Liver (tissue), 9 donors: ENCODE measurements around the gene PITRM1. TPM values are rescaled to one million over a fixed set of nuclear protein-coding genes. Genes with fewer than 3 reads are reported as not detected.

Experiments used
- DNase-seq: peaks from one replicate; pipeline ENCODE4 v3.0.0-alpha.2; 2017; ENCODE audit warnings: low spot score
- H3K27ac ChIP-seq, 2 donors: one replicate each; pipeline ENCODE4 v1.7.0; 2013; ENCODE audit warnings: inconsistent platforms in 2 of 2, low read length in 2 of 2, control low read depth in 1 of 2, low read depth in 1 of 2, mild to moderate bottlenecking in 1 of 2
- H3K27me3 ChIP-seq, 4 donors: one replicate each; pipeline versions ENCODE4 v1.6.1 to v1.7.0; 2013; ENCODE audit warnings: low read length in 3 of 4, inconsistent platforms in 1 of 4, mild to moderate bottlenecking in 1 of 4, moderate library complexity in 1 of 4; ENCODE audit not compliant: control insufficient read depth in 4 of 4, insufficient read depth in 4 of 4
- H3K36me3 ChIP-seq, 4 donors: one replicate each; pipeline versions ENCODE4 v1.6.1 to v1.7.0; 2013; ENCODE audit warnings: low read length in 3 of 4, mild to moderate bottlenecking in 3 of 4, low read depth in 1 of 4, moderate library complexity in 1 of 4; ENCODE audit not compliant: control insufficient read depth in 4 of 4, insufficient read depth in 3 of 4
- H3K4me1 ChIP-seq, 4 donors: one replicate each; pipeline versions ENCODE4 v1.6.1 to v1.7.0; 2013; ENCODE audit warnings: low read length in 3 of 4, mild to moderate bottlenecking in 3 of 4, moderate library complexity in 1 of 4; ENCODE audit not compliant: control insufficient read depth in 4 of 4, insufficient read depth in 4 of 4
- H3K4me3 ChIP-seq, 3 donors: one replicate each; pipeline versions ENCODE4 v1.6.1 to v1.7.0; 2013; ENCODE audit warnings: low read length in 3 of 3, control low read depth in 1 of 3, low read depth in 1 of 3, mild to moderate bottlenecking in 1 of 3
- H3K9ac ChIP-seq, 2 donors: one replicate each; pipeline ENCODE4 v1.7.0; 2013; ENCODE audit warnings: low read length in 2 of 2, mild to moderate bottlenecking in 2 of 2, moderate library complexity in 2 of 2, control low read depth in 1 of 2, low read depth in 1 of 2
- H3K9me3 ChIP-seq, 4 donors: one replicate each; pipeline versions ENCODE4 v1.6.1 to v1.7.0; 2013; ENCODE audit warnings: low read length in 3 of 4; ENCODE audit not compliant: control insufficient read depth in 4 of 4
- ATF3 ChIP-seq: IDR thresholded peaks from 2 replicates; pipeline ENCODE4 v1.6.1; 2016; ENCODE audit warnings: antibody characterized with exemption
- EGR1 ChIP-seq, 2 donors: IDR thresholded peaks; 2 replicates each; pipeline ENCODE4 v1.6.1; 2016 to 2018; ENCODE audit warnings: antibody characterized with exemption in 2 of 2, low read depth in 2 of 2
- FOXA1 ChIP-seq: IDR thresholded peaks from 2 replicates; pipeline ENCODE4 v1.6.1; 2016; ENCODE audit warnings: antibody characterized with exemption
- GABPA ChIP-seq, 2 donors: IDR thresholded peaks in 1 of 2; conservative IDR thresholded peaks in 1 of 2; 2 replicates each; pipeline ENCODE4 v1.6.1; 2016; ENCODE audit warnings: antibody characterized with exemption in 2 of 2, mild to moderate bottlenecking in 1 of 2, moderate library complexity in 1 of 2
- HNF4G ChIP-seq: IDR thresholded peaks from 2 replicates; pipeline ENCODE4 v1.6.1; 2016; ENCODE audit warnings: antibody characterized with exemption
- JUND ChIP-seq, 2 donors: IDR thresholded peaks; 2 replicates each; pipeline ENCODE4 v1.6.1; 2016; ENCODE audit warnings: antibody characterized with exemption in 2 of 2
- MAX ChIP-seq: IDR thresholded peaks from 2 replicates; pipeline ENCODE4 v1.6.1; 2016; ENCODE audit warnings: antibody characterized with exemption
- NR2F2 ChIP-seq: IDR thresholded peaks from 2 replicates; pipeline ENCODE4 v1.6.1; 2016; ENCODE audit warnings: antibody characterized with exemption
- RAD21 ChIP-seq, 2 donors: IDR thresholded peaks; 2 replicates each; pipeline ENCODE4 v1.6.1; 2016; ENCODE audit warnings: antibody characterized with exemption in 2 of 2, mild to moderate bottlenecking in 2 of 2
- REST ChIP-seq: IDR thresholded peaks from 2 replicates; pipeline ENCODE4 v1.6.1; 2016; ENCODE audit warnings: antibody characterized with exemption, mild to moderate bottlenecking
- RXRA ChIP-seq, 2 donors: IDR thresholded peaks; 2 replicates each; pipeline ENCODE4 v1.6.1; 2017 to 2018; ENCODE audit warnings: antibody characterized with exemption in 2 of 2, mild to moderate bottlenecking in 1 of 2
- SP1 ChIP-seq: IDR thresholded peaks from 2 replicates; pipeline ENCODE4 v1.6.1; 2018; ENCODE audit warnings: antibody characterized with exemption, mild to moderate bottlenecking
- TAF1 ChIP-seq: conservative IDR thresholded peaks from 2 replicates; pipeline ENCODE4 v1.6.1; 2016; ENCODE audit warnings: antibody characterized with exemption, mild to moderate bottlenecking
- YY1 ChIP-seq: IDR thresholded peaks from 2 replicates; pipeline ENCODE4 v1.6.1; 2016; ENCODE audit warnings: antibody characterized with exemption, mild to moderate bottlenecking
- ZBTB33 ChIP-seq: IDR thresholded peaks from 2 replicates; pipeline ENCODE4 v1.6.1; 2016; ENCODE audit warnings: antibody characterized with exemption
- WGBS: extraction: QIAGEN DNeasy Blood & Tissue Kit; methylation state at CpG from one replicate; pipeline ENCODE4 v1.1.7; 2013; 5-methylcytosine and 5-hydroxymethylcytosine counted together
- polyA plus RNA-seq, 2 donors: library from polyadenylated mRNA; stranded (reverse) in 1 of 2; unstranded in 1 of 2; fragments of 200-250 nt in 1 of 2; fragments of >200 nt in 1 of 2; fragmentation: Nextera tagmentation in 1 of 2; extraction: Ambion mirVana in 1 of 2; gene quantifications; one replicate each; pipeline versions ENCODE4 v1.2.1 to v1.2.3, GENCODE V29; 2013 to 2015
- total RNA-seq, 2 donors: library from RNA; depleted of rRNA; stranded (reverse); fragments of >200 nt; gene quantifications; one replicate each; pipeline ENCODE4 v1.2.3, GENCODE V29; 2014
- donor health status: healthy.
- donor health status: healthy.
- donor health status: healthy.
- donor health status: healthy.
- donor health status: healthy.

Gene PITRM1
- total and polyA plus RNA-seq, 4 donors = 21.1 to 43.1 (median 27.7) TPM

DNA sequence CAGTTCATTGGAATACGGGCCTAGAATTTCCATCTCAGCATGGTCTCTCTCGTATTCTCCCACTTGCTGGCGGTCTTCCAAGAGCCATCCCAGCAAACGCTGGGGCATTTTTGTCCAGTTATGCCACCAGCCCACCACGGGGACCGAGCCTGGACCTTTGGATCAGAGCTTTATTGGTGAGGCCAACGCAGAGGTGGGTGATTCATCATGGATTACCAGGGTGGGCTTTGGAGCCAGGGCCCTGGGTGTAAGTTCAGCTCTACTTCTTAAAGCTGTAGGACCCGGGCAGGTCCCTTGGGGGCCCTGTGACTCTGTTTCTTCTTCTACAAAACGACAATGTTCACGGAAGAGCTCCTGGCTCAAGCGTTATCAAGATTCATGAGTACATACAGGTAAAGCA lies 22.7 kb upstream of the PITRM1 start:
- no peaks in the 10 kb centered on the region for H3K36me3 ChIP-seq
- no peaks in the 10 kb centered on the region for H3K27me3 ChIP-seq
- peaks cover 0 to 6% (median 1%) of the 10 kb centered on the region in 4 donors for H3K4me1 ChIP-seq
- no peak for TF ChIP-seq NR2F2
- TF ChIP-seq ZBTB33 = no peak
- no peak for TF ChIP-seq TAF1
- no peak for TF ChIP-seq GABPA (IDR thresholded peaks at IDR 0.05 in 1 of 2, conservative IDR thresholded peaks at IDR 0.05 in 1 of 2)
- TF ChIP-seq HNF4G = no peak
- no peak for TF ChIP-seq JUND (IDR thresholded peaks at IDR 0.05)
- TF ChIP-seq YY1 = no peak
- DNase-seq = no peak
- no peak overlapping the region for H3K4me3 ChIP-seq
- H3K9ac ChIP-seq = no peak overlapping the region
- no peaks in the 10 kb centered on the region for H3K9me3 ChIP-seq
- H3K27ac ChIP-seq = no peak overlapping the region
- WGBS = 84% methylated on average over 11 of the region's 11 CpGs

GRCh38 chr10:3194871-3195270 lies 22.3 kb upstream of the PITRM1 start:
- no peak for DNase-seq
- no peak overlapping the region for H3K4me3 ChIP-seq
- TF ChIP-seq SP1 (no peak), RAD21 (IDR thresholded peaks at IDR 0.05) (no peak), TAF1 (no peak), ATF3 (no peak), REST (no peak), RXRA (IDR thresholded peaks at IDR 0.05) (no peak), NR2F2 (no peak), HNF4G (no peak), EGR1 (IDR thresholded peaks at IDR 0.05; ENCODE audit: low read depth in 2 of 2) (no peak), YY1 (no peak), JUND (IDR thresholded peaks at IDR 0.05) (no peak), GABPA (IDR thresholded peaks at IDR 0.05 in 1 of 2, conservative IDR thresholded peaks at IDR 0.05 in 1 of 2) (no peak), FOXA1 (no peak), MAX (no peak)
- H3K27me3 ChIP-seq = no peaks in the 10 kb centered on the region
- peaks cover 0 to 6% (median 1%) of the 10 kb centered on the region in 4 donors for H3K4me1 ChIP-seq
- H3K36me3 ChIP-seq = no peaks in the 10 kb centered on the region
- no peak overlapping the region for H3K27ac ChIP-seq
- 88% methylated on average over 4 of the region's 4 CpGs for WGBS
- no peak overlapping the region for H3K9ac ChIP-seq
- H3K9me3 ChIP-seq = no peaks in the 10 kb centered on the region
